ENCODE results near the gene ZNF526. TPM values are rescaled to one million over a fixed set of nuclear protein-coding genes. Genes with fewer than 3 reads are reported as not detected.

Gene ZNF526
- total and polyA plus RNA-seq, 2 donors from 2014 or later, result 2.6 to 11.6 TPM

DNA sequence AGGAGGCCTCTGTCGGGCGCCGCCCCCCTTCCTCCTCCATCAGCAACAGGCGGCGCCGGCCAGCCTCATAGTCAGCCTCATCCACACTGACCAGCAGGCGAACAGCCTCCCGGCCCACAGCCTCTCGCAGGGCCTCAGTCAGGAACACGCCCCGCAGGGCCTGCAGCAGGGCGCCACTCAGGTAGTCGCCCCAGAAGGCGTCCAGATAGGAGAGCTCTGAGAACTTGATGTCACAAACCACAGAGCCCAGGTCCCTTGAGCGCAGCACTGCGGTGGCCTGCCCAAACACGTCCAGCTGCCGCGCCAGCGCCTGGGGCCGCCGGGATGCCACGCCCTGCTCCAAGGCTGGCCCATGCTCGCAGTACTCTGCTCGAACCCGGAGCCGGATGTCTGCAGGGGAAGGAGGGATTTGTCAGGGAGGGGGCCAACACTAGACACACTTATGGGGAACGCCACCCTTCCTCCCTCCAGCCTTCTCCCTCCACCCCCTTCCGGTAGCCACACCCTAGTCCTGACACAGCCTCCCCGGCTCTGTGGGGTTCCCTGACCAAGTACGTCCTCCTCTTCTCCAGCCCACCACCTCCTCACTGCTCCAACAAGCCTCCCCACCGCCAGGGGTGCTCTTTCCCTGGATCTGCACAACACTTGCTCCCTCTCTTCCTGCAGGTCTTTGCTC is 20.5 kb upstream of the ZNF526 start:
- Histone ChIP-seq H3K36me3 (ENCODE audit: control insufficient read depth in 2 of 3, insufficient read depth in 3 of 3, low read length in 3 of 3) (peaks cover 0 to 46% (median 19%) of the 10 kb centered on the region in 3 donors), H3K4me3 (ENCODE audit: low read length in 3 of 3) (no peak overlapping the region), H3K4me1 (ENCODE audit: control insufficient read depth in 2 of 3, insufficient read depth in 2 of 3, low read depth in 1 of 3, low read length in 3 of 3) (peaks cover 0 to 4% (median 0%) of the 10 kb centered on the region in 3 donors), H3K9ac (ENCODE audit: low read length in 3 of 3) (no peak overlapping the region), H3K9me3 (ENCODE audit: control insufficient read depth in 2 of 3, insufficient read depth in 1 of 3, low read length in 3 of 3) (no peaks in the 10 kb centered on the region), H3K27ac (ENCODE audit: low read depth in 2 of 2, low read length in 2 of 2) (no peak overlapping the region), H3K27me3 (ENCODE audit: control insufficient read depth, insufficient read depth, low read length) (no peaks in the 10 kb centered on the region)
- FAIRE-seq, result no peak
- TF ChIP-seq, protein P1, sequence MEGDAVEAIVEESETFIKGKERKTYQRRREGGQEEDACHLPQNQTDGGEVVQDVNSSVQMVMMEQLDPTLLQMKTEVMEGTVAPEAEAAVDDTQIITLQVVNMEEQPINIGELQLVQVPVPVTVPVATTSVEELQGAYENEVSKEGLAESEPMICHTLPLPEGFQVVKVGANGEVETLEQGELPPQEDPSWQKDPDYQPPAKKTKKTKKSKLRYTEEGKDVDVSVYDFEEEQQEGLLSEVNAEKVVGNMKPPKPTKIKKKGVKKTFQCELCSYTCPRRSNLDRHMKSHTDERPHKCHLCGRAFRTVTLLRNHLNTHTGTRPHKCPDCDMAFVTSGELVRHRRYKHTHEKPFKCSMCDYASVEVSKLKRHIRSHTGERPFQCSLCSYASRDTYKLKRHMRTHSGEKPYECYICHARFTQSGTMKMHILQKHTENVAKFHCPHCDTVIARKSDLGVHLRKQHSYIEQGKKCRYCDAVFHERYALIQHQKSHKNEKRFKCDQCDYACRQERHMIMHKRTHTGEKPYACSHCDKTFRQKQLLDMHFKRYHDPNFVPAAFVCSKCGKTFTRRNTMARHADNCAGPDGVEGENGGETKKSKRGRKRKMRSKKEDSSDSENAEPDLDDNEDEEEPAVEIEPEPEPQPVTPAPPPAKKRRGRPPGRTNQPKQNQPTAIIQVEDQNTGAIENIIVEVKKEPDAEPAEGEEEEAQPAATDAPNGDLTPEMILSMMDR (IDR thresholded peaks at IDR 0.05; ENCODE audit: borderline replicate concordance, extremely low read depth, insufficient read depth), result no peak
- intact Hi-C loops (cut with DNase I), result no loop called here
- DNase-seq, result peak in 1 of 5 donors; percentile 77

DNA sequence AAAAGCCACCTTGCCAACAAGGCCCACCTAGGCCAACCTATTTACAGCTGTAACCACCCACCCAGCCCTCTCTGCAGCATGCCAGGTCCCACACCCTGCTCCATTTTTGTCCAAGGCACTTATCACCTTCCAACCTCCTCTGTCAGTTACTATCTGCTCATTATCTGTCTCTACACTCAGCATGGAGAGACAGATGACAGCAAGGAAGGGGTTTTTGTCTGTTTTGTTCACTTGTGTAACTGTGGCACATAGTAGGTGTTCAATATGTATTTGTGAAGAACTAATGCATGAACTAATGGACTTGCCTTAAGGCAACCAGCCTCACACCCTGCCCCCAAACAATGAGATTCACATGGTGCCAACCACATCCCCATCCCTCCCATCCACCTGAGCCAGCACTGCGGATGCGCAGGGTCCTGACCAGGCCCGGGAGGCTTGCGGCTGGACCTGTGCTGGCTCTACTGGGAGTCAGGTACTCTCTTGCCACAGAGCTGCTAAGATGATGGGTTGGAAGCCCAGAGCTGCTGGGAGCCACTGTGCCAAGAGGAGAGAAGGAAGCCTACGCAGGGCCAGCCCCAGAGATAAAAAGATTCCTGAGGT is 19.9 kb upstream of the ZNF526 start:
- FAIRE-seq, result no peak
- Histone ChIP-seq H3K9ac (ENCODE audit: low read length in 3 of 3) (no peak overlapping the region), H3K4me3 (ENCODE audit: low read length in 3 of 3) (no peak overlapping the region)

DNA sequence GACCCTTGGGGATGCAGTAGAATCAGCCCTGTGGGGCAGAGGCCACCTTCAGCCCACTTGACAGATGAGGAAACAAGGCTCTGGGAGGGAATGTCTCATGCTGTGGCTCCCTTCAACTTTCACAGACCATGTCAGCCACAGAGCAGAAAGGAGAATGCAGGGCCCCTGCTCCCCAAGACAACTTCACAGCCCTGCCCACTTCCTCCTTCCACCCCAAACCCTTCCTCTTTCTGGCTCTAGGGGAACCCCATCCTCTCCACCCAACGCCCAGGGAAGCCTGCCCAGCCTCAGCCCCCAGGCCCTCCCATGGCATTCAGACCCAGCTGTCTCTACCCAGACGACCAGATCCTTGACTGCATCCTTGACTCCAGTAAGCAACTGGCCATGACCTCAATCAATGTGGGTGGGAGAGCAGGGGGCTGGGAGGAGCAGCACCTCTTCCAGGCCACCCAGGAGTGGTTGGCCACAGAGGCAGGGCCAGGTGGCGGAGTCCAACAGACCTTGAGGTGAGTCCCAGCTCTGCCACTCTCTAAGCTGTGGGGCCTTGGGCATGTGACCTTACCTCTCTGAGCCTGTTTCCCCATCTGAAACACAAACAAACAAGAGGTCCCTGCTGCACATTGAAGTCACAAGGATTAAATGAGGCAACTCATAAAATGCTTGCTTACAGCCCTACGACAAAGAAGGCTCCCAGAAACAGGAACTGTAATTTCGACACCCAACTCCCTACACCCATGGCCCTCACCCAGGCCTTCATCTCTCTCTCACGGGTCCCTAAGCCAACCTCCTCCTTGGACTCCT is 18.4 kb upstream of the ZNF526 start:
- Histone ChIP-seq H3K27ac (ENCODE audit: low read depth in 2 of 2, low read length in 2 of 2) (no peak overlapping the region), H3K36me3 (ENCODE audit: control insufficient read depth in 2 of 3, insufficient read depth in 3 of 3, low read length in 3 of 3) (peaks cover 0 to 56% (median 29%) of the 10 kb centered on the region in 3 donors), H3K9me3 (ENCODE audit: control insufficient read depth in 2 of 3, insufficient read depth in 1 of 3, low read length in 3 of 3) (no peaks in the 10 kb centered on the region), H3K4me1 (ENCODE audit: control insufficient read depth in 2 of 3, insufficient read depth in 2 of 3, low read depth in 1 of 3, low read length in 3 of 3) (peaks cover 0 to 4% (median 0%) of the 10 kb centered on the region in 3 donors), H3K9ac (ENCODE audit: low read length in 3 of 3) (no peak overlapping the region), H3K27me3 (ENCODE audit: control insufficient read depth, insufficient read depth, low read length) (no peaks in the 10 kb centered on the region), H3K4me3 (ENCODE audit: low read length in 3 of 3) (no peak overlapping the region)
- DNase-seq, result peak in 1 of 5 donors; percentile 70
- TF ChIP-seq, protein P1 (IDR thresholded peaks at IDR 0.05; ENCODE audit: borderline replicate concordance, extremely low read depth, insufficient read depth), result no peak
- FAIRE-seq, result no peak
- intact Hi-C loops (cut with DNase I), result no loop called here

More for the DNA sequence above, 19.9 kb upstream of the ZNF526 start:
- intact Hi-C loops (cut with DNase I), result no loop called here
- Histone ChIP-seq H3K9me3 (ENCODE audit: control insufficient read depth in 2 of 3, insufficient read depth in 1 of 3, low read length in 3 of 3) (no peaks in the 10 kb centered on the region), H3K27me3 (ENCODE audit: control insufficient read depth, insufficient read depth, low read length) (no peaks in the 10 kb centered on the region), H3K4me1 (ENCODE audit: control insufficient read depth in 2 of 3, insufficient read depth in 2 of 3, low read depth in 1 of 3, low read length in 3 of 3) (peaks cover 0 to 4% (median 0%) of the 10 kb centered on the region in 3 donors), H3K27ac (ENCODE audit: low read depth in 2 of 2, low read length in 2 of 2) (no peak overlapping the region), H3K36me3 (ENCODE audit: control insufficient read depth in 2 of 3, insufficient read depth in 3 of 3, low read length in 3 of 3) (peaks cover 0 to 51% (median 23%) of the 10 kb centered on the region in 3 donors)
- TF ChIP-seq, protein P1 (IDR thresholded peaks at IDR 0.05; ENCODE audit: borderline replicate concordance, extremely low read depth, insufficient read depth), result no peak
- peak in 1 of 5 donors; percentile 70 for DNase-seq
